Measurements from ENCODE around the gene RACK1. TPM values are rescaled to one million over a fixed set of nuclear protein-coding genes. Genes with fewer than 3 reads are reported as not detected.
A peak's percentile ranks its signal among the peaks of the same experiment; 100 is the strongest.

The RACK1 gene
- total RNA-seq, 1 donor from 2014 or later = 4,909 TPM

- no peak for DNase-seq (ENCODE audit: low read depth)
- H3K36me3 ChIP-seq (ENCODE audit: control insufficient read depth, insufficient read depth, low read length) = peaks cover 1% of the 10 kb centered on the region
- TF ChIP-seq CTCF (IDR thresholded peaks at IDR 0.05; ENCODE audit: insufficient read depth, low read length, poor library complexity, severe bottlenecking) = no peak
Observed at GRCh38 chr5:181231432-181231831, 12.3 kb downstream of the RACK1 start.

GRCh38 chr5:181230551-181230950, 13.2 kb downstream of the RACK1 start:
- no peak overlapping the region for H3K4me3 ChIP-seq (ENCODE audit: low read depth, low read length)
- no peaks in the 10 kb centered on the region for H3K27me3 ChIP-seq (ENCODE audit: control insufficient read depth, insufficient read depth, low read length)
- no peak for TF ChIP-seq CTCF (IDR thresholded peaks at IDR 0.05; ENCODE audit: insufficient read depth, low read length, poor library complexity, severe bottlenecking)
- peaks cover 3% of the 10 kb centered on the region for H3K36me3 ChIP-seq (ENCODE audit: control insufficient read depth, insufficient read depth, low read length)
- no peak for DNase-seq (ENCODE audit: low read depth)

More at GRCh38 chr5:181231432-181231831, 12.3 kb downstream of the RACK1 start:
- no peak overlapping the region for H3K4me3 ChIP-seq (ENCODE audit: low read depth, low read length)
- no peaks in the 10 kb centered on the region for H3K27me3 ChIP-seq (ENCODE audit: control insufficient read depth, insufficient read depth, low read length)

- DNase-seq (ENCODE audit: low read depth) = no peak
- H3K27me3 ChIP-seq (ENCODE audit: control insufficient read depth, insufficient read depth, low read length) = no peaks in the 10 kb centered on the region
- peaks cover 3% of the 10 kb centered on the region for H3K36me3 ChIP-seq (ENCODE audit: control insufficient read depth, insufficient read depth, low read length)
- no peak for TF ChIP-seq CTCF (IDR thresholded peaks at IDR 0.05; ENCODE audit: insufficient read depth, low read length, poor library complexity, severe bottlenecking)
- H3K4me3 ChIP-seq (ENCODE audit: low read depth, low read length) = no peak overlapping the region
Observed at GRCh38 chr5:181229996-181230395, 13.7 kb downstream of the RACK1 start.

GRCh38 chr5:181224390-181225229, 19.1 kb downstream of the RACK1 start:
- H3K36me3 ChIP-seq (ENCODE audit: control insufficient read depth, insufficient read depth, low read length) = peaks cover 2% of the 10 kb centered on the region
- no peak for TF ChIP-seq CTCF (IDR thresholded peaks at IDR 0.05; ENCODE audit: insufficient read depth, low read length, poor library complexity, severe bottlenecking)
- H3K27me3 ChIP-seq (ENCODE audit: control insufficient read depth, insufficient read depth, low read length) = no peaks in the 10 kb centered on the region
- H3K4me3 ChIP-seq (ENCODE audit: low read depth, low read length) = peak overlapping the region; percentile 84
- DNase-seq (ENCODE audit: low read depth) = no peak

GRCh38 chr5:181223729-181224389, 19.8 kb downstream of the RACK1 start:
- TF ChIP-seq CTCF (IDR thresholded peaks at IDR 0.05; ENCODE audit: insufficient read depth, low read length, poor library complexity, severe bottlenecking) = no peak
- Histone ChIP-seq H3K36me3 (ENCODE audit: control insufficient read depth, insufficient read depth, low read length) (peaks cover 2% of the 10 kb centered on the region), H3K27me3 (ENCODE audit: control insufficient read depth, insufficient read depth, low read length) (no peaks in the 10 kb centered on the region), H3K4me3 (ENCODE audit: low read depth, low read length) (peak overlapping the region; percentile 84)
- DNase-seq (ENCODE audit: low read depth) = no peak

Measured in kidney epithelial cell (primary cell).